ENCODE results near the gene PRDM1. TPM values are rescaled to one million over a fixed set of nuclear protein-coding genes. Genes with fewer than 3 reads are reported as not detected.

Gene PRDM1
- 100 to 1,000 TPM in 1 of 2 donors, 10 to 100 TPM in 1; 25.2 to 107 TPM for total RNA-seq

- Mint-ChIP-seq H3K27ac (peak within 1 kb of the TSS; percentile 64), H3K4me1 (ENCODE audit: low read depth) (peaks cover 76% of the 10 kb centered on the region), H3K4me3 (peak within 1 kb of the TSS; percentile 89 to 91), H3K27me3 (ENCODE audit: low read depth) (peaks cover 65% of the 10 kb centered on the region), H3K9me3 (no peaks in the 10 kb centered on the region), H3K36me3 (ENCODE audit: insufficient read depth in 2 of 2) (peaks cover 3 to 19% of the 10 kb centered on the region in 2 donors)
- peak; percentile 75 to 79 for ATAC-seq (replicated peaks in 1 of 2)
- DNase-seq, result peak; percentile 79 to 87
Observed at GRCh38 chr6:106085984-106086813, at the start of gene PRDM1. PRDM1 (plus strand) TSS chr6:106086336; CDS start chr6:106086554, 218 bp downstream.

- no peaks in the 10 kb centered on the region for H3K27me3 Mint-ChIP-seq (ENCODE audit: low read depth)
- peaks cover 21% of the 10 kb centered on the region for H3K4me1 Mint-ChIP-seq (ENCODE audit: low read depth)
- ATAC-seq (replicated peaks in 1 of 2) (peak in 1 of 2 donors; percentile 25), DNase-seq (no peak)
- peak overlapping the region; percentile 94 for H3K27ac Mint-ChIP-seq
- peak overlapping the region; percentile 1 to 66 for H3K4me3 Mint-ChIP-seq
- H3K36me3 Mint-ChIP-seq (ENCODE audit: insufficient read depth in 2 of 2), result peaks cover 11 to 17% of the 10 kb centered on the region in 2 donors
- peaks cover 5 to 11% of the 10 kb centered on the region in 2 donors for H3K9me3 Mint-ChIP-seq
Observed at GRCh38 chr6:106037060-106037459, 49.1 kb upstream of the PRDM1 start.

- peaks cover 11 to 15% of the 10 kb centered on the region in 2 donors for H3K36me3 Mint-ChIP-seq (ENCODE audit: insufficient read depth in 2 of 2)
- no peak for DNase-seq
- H3K4me1 Mint-ChIP-seq (ENCODE audit: low read depth), result peaks cover 10% of the 10 kb centered on the region
- no peak overlapping the region for H3K4me3 Mint-ChIP-seq
- H3K27ac Mint-ChIP-seq, result no peak overlapping the region
- H3K27me3 Mint-ChIP-seq (ENCODE audit: low read depth), result peaks cover 4% of the 10 kb centered on the region
- peaks cover 5 to 11% of the 10 kb centered on the region in 2 donors for H3K9me3 Mint-ChIP-seq
- no peak for ATAC-seq (replicated peaks in 1 of 2)
Observed at GRCh38 chr6:106039897-106040592, 46.1 kb upstream of the PRDM1 start.

GRCh38 chr6:106044151-106044550 lies 42.0 kb upstream of the PRDM1 start:
- DNase-seq (no peak), ATAC-seq (replicated peaks in 1 of 2) (no peak)
- Mint-ChIP-seq H3K27me3 (ENCODE audit: low read depth) (peaks cover 7% of the 10 kb centered on the region), H3K27ac (peak overlapping the region; percentile 66), H3K4me3 (no peak overlapping the region), H3K36me3 (ENCODE audit: insufficient read depth in 2 of 2) (no peaks in the 10 kb centered on the region), H3K4me1 (ENCODE audit: low read depth) (no peaks in the 10 kb centered on the region), H3K9me3 (no peaks in the 10 kb centered on the region)

- no peaks in the 10 kb centered on the region for H3K36me3 Mint-ChIP-seq (ENCODE audit: insufficient read depth in 2 of 2)
- H3K9me3 Mint-ChIP-seq, result no peaks in the 10 kb centered on the region
- no peak for DNase-seq
- ATAC-seq (replicated peaks in 1 of 2), result no peak
- H3K27ac Mint-ChIP-seq, result no peak overlapping the region
- no peak overlapping the region for H3K4me3 Mint-ChIP-seq
- H3K4me1 Mint-ChIP-seq (ENCODE audit: low read depth), result no peaks in the 10 kb centered on the region
- H3K27me3 Mint-ChIP-seq (ENCODE audit: low read depth), result peaks cover 16% of the 10 kb centered on the region
Observed at GRCh38 chr6:106045077-106045476, 41.1 kb upstream of the PRDM1 start.

GRCh38 chr6:106046116-106046853 lies 39.9 kb upstream of the PRDM1 start:
- DNase-seq (no peak), ATAC-seq (replicated peaks in 1 of 2) (no peak)
- H3K9me3 Mint-ChIP-seq, result no peaks in the 10 kb centered on the region
- H3K4me3 Mint-ChIP-seq, result no peak overlapping the region
- H3K27me3 Mint-ChIP-seq (ENCODE audit: low read depth), result peaks cover 16% of the 10 kb centered on the region
- no peaks in the 10 kb centered on the region for H3K36me3 Mint-ChIP-seq (ENCODE audit: insufficient read depth in 2 of 2)
- H3K4me1 Mint-ChIP-seq (ENCODE audit: low read depth), result peaks cover 3% of the 10 kb centered on the region
- no peak overlapping the region for H3K27ac Mint-ChIP-seq

- Mint-ChIP-seq H3K4me1 (ENCODE audit: low read depth) (peaks cover 5% of the 10 kb centered on the region), H3K36me3 (ENCODE audit: insufficient read depth in 2 of 2) (no peaks in the 10 kb centered on the region), H3K27me3 (ENCODE audit: low read depth) (peaks cover 16% of the 10 kb centered on the region), H3K4me3 (no peak overlapping the region), H3K27ac (no peak overlapping the region), H3K9me3 (no peaks in the 10 kb centered on the region)
- no peak for ATAC-seq (replicated peaks in 1 of 2)
- DNase-seq, result no peak
Observed at GRCh38 chr6:106046854-106047200, 39.3 kb upstream of the PRDM1 start.

- Mint-ChIP-seq H3K27ac (no peak overlapping the region), H3K4me3 (no peak overlapping the region), H3K27me3 (ENCODE audit: low read depth) (peaks cover 16% of the 10 kb centered on the region), H3K36me3 (ENCODE audit: insufficient read depth in 2 of 2) (no peaks in the 10 kb centered on the region), H3K4me1 (ENCODE audit: low read depth) (peaks cover 5% of the 10 kb centered on the region), H3K9me3 (no peaks in the 10 kb centered on the region)
- ATAC-seq (replicated peaks in 1 of 2) (no peak), DNase-seq (no peak)
Observed at GRCh38 chr6:106048336-106048735, 37.8 kb upstream of the PRDM1 start.

- H3K36me3 Mint-ChIP-seq (ENCODE audit: insufficient read depth in 2 of 2), result no peaks in the 10 kb centered on the region
- no peak overlapping the region for H3K27ac Mint-ChIP-seq
- DNase-seq (no peak), ATAC-seq (replicated peaks in 1 of 2) (no peak)
- no peak overlapping the region for H3K4me3 Mint-ChIP-seq
- H3K9me3 Mint-ChIP-seq, result no peaks in the 10 kb centered on the region
- H3K4me1 Mint-ChIP-seq (ENCODE audit: low read depth), result peaks cover 5% of the 10 kb centered on the region
- H3K27me3 Mint-ChIP-seq (ENCODE audit: low read depth), result peaks cover 17% of the 10 kb centered on the region
Observed at GRCh38 chr6:106050538-106050937, 35.6 kb upstream of the PRDM1 start.

- H3K36me3 Mint-ChIP-seq (ENCODE audit: insufficient read depth in 2 of 2), result no peaks in the 10 kb centered on the region
- H3K9me3 Mint-ChIP-seq, result no peaks in the 10 kb centered on the region
- H3K4me1 Mint-ChIP-seq (ENCODE audit: low read depth), result peaks cover 6% of the 10 kb centered on the region
- ATAC-seq (replicated peaks in 1 of 2) (no peak), DNase-seq (no peak)
- H3K4me3 Mint-ChIP-seq, result no peak overlapping the region
- H3K27ac Mint-ChIP-seq, result no peak overlapping the region
- peaks cover 17% of the 10 kb centered on the region for H3K27me3 Mint-ChIP-seq (ENCODE audit: low read depth)
Observed at GRCh38 chr6:106051226-106051625, 34.9 kb upstream of the PRDM1 start.

- H3K9me3 Mint-ChIP-seq, result no peaks in the 10 kb centered on the region
- H3K4me1 Mint-ChIP-seq (ENCODE audit: low read depth), result peaks cover 13% of the 10 kb centered on the region
- H3K27ac Mint-ChIP-seq, result no peak overlapping the region
- H3K27me3 Mint-ChIP-seq (ENCODE audit: low read depth), result peaks cover 17% of the 10 kb centered on the region
- no peak overlapping the region for H3K4me3 Mint-ChIP-seq
- no peaks in the 10 kb centered on the region for H3K36me3 Mint-ChIP-seq (ENCODE audit: insufficient read depth in 2 of 2)
- ATAC-seq (replicated peaks in 1 of 2), result no peak
- DNase-seq, result no peak
Observed at GRCh38 chr6:106053484-106054205, 32.5 kb upstream of the PRDM1 start.

GRCh38 chr6:106055489-106055888 lies 30.6 kb upstream of the PRDM1 start:
- Mint-ChIP-seq H3K27ac (no peak overlapping the region), H3K27me3 (ENCODE audit: low read depth) (peaks cover 9% of the 10 kb centered on the region), H3K36me3 (ENCODE audit: insufficient read depth in 2 of 2) (no peaks in the 10 kb centered on the region), H3K9me3 (no peaks in the 10 kb centered on the region), H3K4me3 (no peak overlapping the region), H3K4me1 (ENCODE audit: low read depth) (peaks cover 13% of the 10 kb centered on the region)
- no peak for DNase-seq
- no peak for ATAC-seq (replicated peaks in 1 of 2)

All from activated T-cell treated with anti-CD3 and anti-CD28 coated beads, Interleukin-2, amount 50 U/mL, for 72 hours (primary cell).